ENCODE measurements around the gene ASTN2.

GRCh38 chr9:117098331-117098730 is 316.5 kb downstream of the ASTN2 start:
- TF ChIP-seq CTCF (IDR thresholded peaks at IDR 0.05; ENCODE audit: insufficient read depth, low read depth, low read length) (no peak), EZH2 (IDR thresholded peaks at IDR 0.05; ENCODE audit: insufficient read depth, low read length) (no peak)
